Large intestine (tissue), 3 donors: ENCODE results near the gene RPTOR. TPM values are rescaled to one million over a fixed set of nuclear protein-coding genes. Genes with fewer than 3 reads are reported as not detected.

Experiments used
- DNase-seq, 2 donors: peaks; one replicate each; pipeline versions ENCODE4 v3.0.0 to v3.0.0-alpha.2; 2013
- H3K27ac ChIP-seq: one replicate; pipeline ENCODE4 v1.5.1; 2013; ENCODE audit warnings: low read length
- H3K27me3 ChIP-seq: 2 replicates; pipeline ENCODE4 v1.6.1; 2013; ENCODE audit warnings: low read length; ENCODE audit not compliant: control insufficient read depth, insufficient read depth
- H3K36me3 ChIP-seq: 2 replicates; pipeline ENCODE4 v1.6.1; 2013; ENCODE audit warnings: low read length; ENCODE audit not compliant: control insufficient read depth, insufficient read depth
- H3K4me1 ChIP-seq: one replicate; pipeline ENCODE4 v1.6.1; 2013; ENCODE audit warnings: low read length; ENCODE audit not compliant: control insufficient read depth, insufficient read depth
- H3K4me3 ChIP-seq: one replicate; pipeline ENCODE4 v1.5.1; 2013; ENCODE audit warnings: low read length
- H3K9me3 ChIP-seq: one replicate; pipeline ENCODE4 v1.6.1; 2013; ENCODE audit warnings: mild to moderate bottlenecking, low read depth, low read length, moderate library complexity; ENCODE audit not compliant: control insufficient read depth
- WGBS: methylation state at CpG from one replicate; pipeline ENCODE4 v1.1.5; 2013; ENCODE audit warnings: low lambda C conversion rate; ENCODE audit not compliant: insufficient coverage; 5-methylcytosine and 5-hydroxymethylcytosine counted together
- polyA plus RNA-seq: library from polyadenylated mRNA; unstranded; fragments of 120-200 nt; gene quantifications from one replicate; pipeline ENCODE4 v1.2.1, GENCODE V29; 2013

RPTOR gene
- polyA plus RNA-seq, 1 donor: 16.8 TPM

- Histone ChIP-seq H3K27ac (no peak overlapping the region), H3K9me3 (no peaks in the 10 kb centered on the region), H3K36me3 (peaks cover 41% of the 10 kb centered on the region), H3K27me3 (no peaks in the 10 kb centered on the region), H3K4me1 (no peaks in the 10 kb centered on the region), H3K4me3 (no peak overlapping the region)
- no peak for DNase-seq
- WGBS: 80% methylated on average over 3 of the region's 21 CpGs
These were observed 350.7 kb downstream of the RPTOR start for GRCh38 chr17:80895366-80895765.

- Histone ChIP-seq H3K4me3 (no peak overlapping the region), H3K4me1 (no peaks in the 10 kb centered on the region), H3K27me3 (no peaks in the 10 kb centered on the region), H3K9me3 (no peaks in the 10 kb centered on the region), H3K27ac (no peak overlapping the region), H3K36me3 (peaks cover 38% of the 10 kb centered on the region)
- DNase-seq: no peak
- WGBS: no CpG with 5 or more reads among the region's 13 CpGs
These were observed 354.1 kb downstream of the RPTOR start for GRCh38 chr17:80898716-80899115.

- H3K4me1 ChIP-seq: no peaks in the 10 kb centered on the region
- H3K27ac ChIP-seq: no peak overlapping the region
- no peaks in the 10 kb centered on the region for H3K9me3 ChIP-seq
- no CpG with 5 or more reads among the region's 22 CpGs for WGBS
- peak; percentile 26 to 27 for DNase-seq
- no peak overlapping the region for H3K4me3 ChIP-seq
- H3K36me3 ChIP-seq: peaks cover 36% of the 10 kb centered on the region
- no peaks in the 10 kb centered on the region for H3K27me3 ChIP-seq
These were observed 355.0 kb downstream of the RPTOR start for GRCh38 chr17:80899402-80900268.

GRCh38 chr17:80901319-80901718 lies 356.7 kb downstream of the RPTOR start:
- Histone ChIP-seq H3K27ac (no peak overlapping the region), H3K9me3 (no peaks in the 10 kb centered on the region), H3K36me3 (peaks cover 30% of the 10 kb centered on the region), H3K27me3 (no peaks in the 10 kb centered on the region), H3K4me3 (no peak overlapping the region), H3K4me1 (no peaks in the 10 kb centered on the region)
- DNase-seq: no peak
- WGBS: 70% methylated on average over 1 of the region's 4 CpGs

- no peaks in the 10 kb centered on the region for H3K9me3 ChIP-seq
- no peak for DNase-seq
- no CpG with 5 or more reads among the region's 29 CpGs for WGBS
- H3K27ac ChIP-seq: no peak overlapping the region
- peaks cover 38% of the 10 kb centered on the region for H3K36me3 ChIP-seq
- no peaks in the 10 kb centered on the region for H3K4me1 ChIP-seq
- no peak overlapping the region for H3K4me3 ChIP-seq
- H3K27me3 ChIP-seq: no peaks in the 10 kb centered on the region
These were observed 357.7 kb downstream of the RPTOR start for GRCh38 chr17:80902197-80902962.

GRCh38 chr17:80902963-80903611 lies 358.4 kb downstream of the RPTOR start:
- DNase-seq: no peak

GRCh38 chr17:80904036-80904753 lies 359.6 kb downstream of the RPTOR start:
- H3K27me3 ChIP-seq: no peaks in the 10 kb centered on the region
- WGBS: no CpG with 5 or more reads among the region's 30 CpGs
- no peaks in the 10 kb centered on the region for H3K4me1 ChIP-seq
- no peak overlapping the region for H3K27ac ChIP-seq
- peaks cover 48% of the 10 kb centered on the region for H3K36me3 ChIP-seq
- no peaks in the 10 kb centered on the region for H3K9me3 ChIP-seq
- no peak overlapping the region for H3K4me3 ChIP-seq
- DNase-seq: no peak

More at GRCh38 chr17:80902963-80903611, 358.4 kb downstream of the RPTOR start:
- peaks cover 38% of the 10 kb centered on the region for H3K36me3 ChIP-seq
- H3K27ac ChIP-seq: no peak overlapping the region
- H3K27me3 ChIP-seq: no peaks in the 10 kb centered on the region
- H3K4me1 ChIP-seq: no peaks in the 10 kb centered on the region
- WGBS: 100% methylated on average over 3 of the region's 29 CpGs
- no peaks in the 10 kb centered on the region for H3K9me3 ChIP-seq
- H3K4me3 ChIP-seq: no peak overlapping the region

- no peak overlapping the region for H3K4me3 ChIP-seq
- WGBS: no CpG with 5 or more reads among the region's 22 CpGs
- H3K36me3 ChIP-seq: peaks cover 52% of the 10 kb centered on the region
- H3K4me1 ChIP-seq: no peaks in the 10 kb centered on the region
- DNase-seq: no peak
- H3K9me3 ChIP-seq: no peaks in the 10 kb centered on the region
- no peaks in the 10 kb centered on the region for H3K27me3 ChIP-seq
- H3K27ac ChIP-seq: no peak overlapping the region
These were observed 361.1 kb downstream of the RPTOR start for GRCh38 chr17:80905586-80906230.

- Histone ChIP-seq H3K27me3 (no peaks in the 10 kb centered on the region), H3K9me3 (no peaks in the 10 kb centered on the region), H3K4me1 (no peaks in the 10 kb centered on the region), H3K36me3 (peaks cover 51% of the 10 kb centered on the region), H3K27ac (no peak overlapping the region), H3K4me3 (no peak overlapping the region)
- no peak for DNase-seq
- no CpG with 5 or more reads among the region's 39 CpGs for WGBS
These were observed 362.0 kb downstream of the RPTOR start for GRCh38 chr17:80906364-80907259.
